Measurements from ENCODE around the gene AIP.

Gene AIP

DNA sequence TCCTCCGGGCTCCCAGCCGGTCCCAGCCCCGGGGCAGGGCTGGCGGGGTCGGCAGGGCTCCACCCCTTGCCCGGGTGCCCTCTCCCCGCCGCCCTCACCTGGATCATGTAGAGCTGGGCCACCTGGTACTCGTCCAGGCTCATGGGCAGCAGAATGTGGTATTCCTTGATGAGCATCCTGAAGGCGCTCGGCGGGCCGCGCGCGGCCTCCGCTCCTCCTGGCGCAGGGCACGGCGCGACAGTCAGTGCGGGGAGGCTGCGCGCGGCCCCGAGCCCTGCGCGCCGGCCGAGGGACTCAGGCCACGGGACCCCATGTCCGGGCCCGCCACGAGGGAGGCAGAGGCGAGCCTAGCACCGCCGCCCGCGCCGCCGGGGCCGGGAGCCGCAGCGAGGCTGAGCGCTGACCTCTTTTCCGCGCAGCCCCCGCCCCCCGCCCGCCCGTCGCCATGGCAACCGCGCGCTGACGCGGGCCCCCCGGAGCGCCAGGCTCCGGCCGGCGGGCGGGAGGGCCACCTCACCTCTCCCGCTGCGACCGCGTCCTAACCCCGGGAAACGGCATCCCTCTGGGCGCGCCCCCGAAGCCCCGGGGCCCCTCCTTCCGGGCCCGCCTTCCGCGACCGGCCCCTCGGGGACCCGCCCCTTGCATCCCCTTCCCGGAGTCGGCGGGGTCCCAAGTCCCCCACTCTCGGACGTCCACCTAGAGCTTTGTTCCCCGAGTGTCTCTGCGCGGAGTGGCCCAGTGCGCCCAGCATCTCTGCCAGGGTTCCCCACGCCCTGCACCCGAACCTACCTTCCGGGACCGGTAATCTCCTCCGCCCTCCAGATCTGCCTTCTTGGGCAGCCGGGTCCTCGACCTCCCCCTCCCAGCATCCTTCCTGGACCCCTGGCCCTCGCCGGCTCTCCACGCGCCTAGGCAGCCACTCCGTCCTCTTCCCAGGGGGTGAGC lies 21.5 kb downstream of the AIP start:
- POLR2A ChIA-PET, result interaction anchor here (1.0 to 2.2 kb wide), 3 partner anchors 21 to 103 kb away, joined by 3 to 12 read pairs (median 4); partner anchors contain the start of genes AIP, PPP1CA and TMEM134
- peak overlapping the region; percentile 61 for H3K4me3 ChIP-seq (ENCODE audit: low read depth, low read length)
- CTCF ChIA-PET, result interaction anchor here (0.6 to 1.3 kb wide), 4 partner anchors 12 to 152 kb away, joined by 3 to 4 read pairs (median 3); partner anchors contain the start of gene GSTP1
- H3K36me3 ChIP-seq (ENCODE audit: control insufficient read depth in 2 of 2, insufficient read depth in 1 of 2, low read length in 2 of 2), result peaks cover 0 to 42% of the 10 kb centered on the region in 2 experiments; a peak in 1 of 3 replicates
- no peaks in the 10 kb centered on the region for H3K4me1 ChIP-seq (ENCODE audit: control insufficient read depth, insufficient read depth, low read length)
- no peaks in the 10 kb centered on the region for H3K9me3 ChIP-seq (ENCODE audit: control insufficient read depth, insufficient read depth, low read depth, low read length)
- H3K27ac ChIP-seq (ENCODE audit: extremely low read depth, low read depth, low read length), result peak overlapping the region; percentile 57; the same call in 1 of the 2 replicates
- TF ChIP-seq, protein P1, sequence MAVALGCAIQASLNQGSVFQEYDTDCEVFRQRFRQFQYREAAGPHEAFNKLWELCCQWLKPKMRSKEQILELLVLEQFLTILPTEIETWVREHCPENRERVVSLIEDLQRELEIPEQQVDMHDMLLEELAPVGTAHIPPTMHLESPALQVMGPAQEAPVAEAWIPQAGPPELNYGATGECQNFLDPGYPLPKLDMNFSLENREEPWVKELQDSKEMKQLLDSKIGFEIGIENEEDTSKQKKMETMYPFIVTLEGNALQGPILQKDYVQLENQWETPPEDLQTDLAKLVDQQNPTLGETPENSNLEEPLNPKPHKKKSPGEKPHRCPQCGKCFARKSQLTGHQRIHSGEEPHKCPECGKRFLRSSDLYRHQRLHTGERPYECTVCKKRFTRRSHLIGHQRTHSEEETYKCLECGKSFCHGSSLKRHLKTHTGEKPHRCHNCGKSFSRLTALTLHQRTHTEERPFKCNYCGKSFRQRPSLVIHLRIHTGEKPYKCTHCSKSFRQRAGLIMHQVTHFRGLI (tag by site-specific recombination; IDR thresholded peaks at IDR 0.05), result no peak
- TF ChIP-seq WT1 (tag by site-specific recombination; IDR thresholded peaks at IDR 0.05), result no peak
- TF ChIP-seq ZNF670 (tag by site-specific recombination; IDR thresholded peaks at IDR 0.05; ENCODE audit: low read depth), result no peak
- TF ChIP-seq, protein P2, sequence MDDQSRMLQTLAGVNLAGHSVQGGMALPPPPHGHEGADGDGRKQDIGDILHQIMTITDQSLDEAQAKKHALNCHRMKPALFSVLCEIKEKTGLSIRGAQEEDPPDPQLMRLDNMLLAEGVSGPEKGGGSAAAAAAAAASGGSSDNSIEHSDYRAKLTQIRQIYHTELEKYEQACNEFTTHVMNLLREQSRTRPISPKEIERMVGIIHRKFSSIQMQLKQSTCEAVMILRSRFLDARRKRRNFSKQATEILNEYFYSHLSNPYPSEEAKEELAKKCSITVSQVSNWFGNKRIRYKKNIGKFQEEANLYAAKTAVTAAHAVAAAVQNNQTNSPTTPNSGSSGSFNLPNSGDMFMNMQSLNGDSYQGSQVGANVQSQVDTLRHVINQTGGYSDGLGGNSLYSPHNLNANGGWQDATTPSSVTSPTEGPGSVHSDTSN (CRISPR knock-in tag; IDR thresholded peaks at IDR 0.05), result no peak
- TF ChIP-seq ZNF629 (tag by site-specific recombination; IDR thresholded peaks at IDR 0.05), result peak; percentile 37; the same call in 1 of the 2 replicates
- no peak for TF ChIP-seq ZNF626 (tag by site-specific recombination; IDR thresholded peaks at IDR 0.05)
- no peak for TF ChIP-seq MYNN (tag by site-specific recombination; IDR thresholded peaks at IDR 0.05; ENCODE audit: borderline replicate concordance)
- TF ChIP-seq ZNF221 (tag by site-specific recombination; IDR thresholded peaks at IDR 0.05; ENCODE audit: borderline replicate concordance), result no peak
- peak; percentile 35; the same call in 1 of the 2 replicates for TF ChIP-seq ZNF2 (tag by site-specific recombination; IDR thresholded peaks at IDR 0.05)
- TF ChIP-seq ZNF548 (tag by site-specific recombination; IDR thresholded peaks at IDR 0.05), result no peak
- TF ChIP-seq, protein P3, sequence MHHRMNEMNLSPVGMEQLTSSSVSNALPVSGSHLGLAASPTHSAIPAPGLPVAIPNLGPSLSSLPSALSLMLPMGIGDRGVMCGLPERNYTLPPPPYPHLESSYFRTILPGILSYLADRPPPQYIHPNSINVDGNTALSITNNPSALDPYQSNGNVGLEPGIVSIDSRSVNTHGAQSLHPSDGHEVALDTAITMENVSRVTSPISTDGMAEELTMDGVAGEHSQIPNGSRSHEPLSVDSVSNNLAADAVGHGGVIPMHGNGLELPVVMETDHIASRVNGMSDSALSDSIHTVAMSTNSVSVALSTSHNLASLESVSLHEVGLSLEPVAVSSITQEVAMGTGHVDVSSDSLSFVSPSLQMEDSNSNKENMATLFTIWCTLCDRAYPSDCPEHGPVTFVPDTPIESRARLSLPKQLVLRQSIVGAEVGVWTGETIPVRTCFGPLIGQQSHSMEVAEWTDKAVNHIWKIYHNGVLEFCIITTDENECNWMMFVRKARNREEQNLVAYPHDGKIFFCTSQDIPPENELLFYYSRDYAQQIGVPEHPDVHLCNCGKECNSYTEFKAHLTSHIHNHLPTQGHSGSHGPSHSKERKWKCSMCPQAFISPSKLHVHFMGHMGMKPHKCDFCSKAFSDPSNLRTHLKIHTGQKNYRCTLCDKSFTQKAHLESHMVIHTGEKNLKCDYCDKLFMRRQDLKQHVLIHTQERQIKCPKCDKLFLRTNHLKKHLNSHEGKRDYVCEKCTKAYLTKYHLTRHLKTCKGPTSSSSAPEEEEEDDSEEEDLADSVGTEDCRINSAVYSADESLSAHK (tag by site-specific recombination; IDR thresholded peaks at IDR 0.05), result no peak
- TF ChIP-seq ZNF501 (tag by site-specific recombination; IDR thresholded peaks at IDR 0.05), result no peak
- TF ChIP-seq ZFP69B (tag by site-specific recombination; IDR thresholded peaks at IDR 0.05), result no peak
- peak; percentile 85; the same call in 1 of the 2 replicates for TF ChIP-seq ZIC2 (tag by site-specific recombination; IDR thresholded peaks at IDR 0.05)
- TF ChIP-seq ZNF561 (tag by site-specific recombination; IDR thresholded peaks at IDR 0.05; ENCODE audit: borderline replicate concordance), result no peak
- TF ChIP-seq ZNF341 (tag by site-specific recombination; IDR thresholded peaks at IDR 0.05; ENCODE audit: low read depth), result no peak
- no peak for TF ChIP-seq ZNF610 (tag by site-specific recombination; IDR thresholded peaks at IDR 0.05; ENCODE audit: borderline replicate concordance)
- TF ChIP-seq, protein P4, sequence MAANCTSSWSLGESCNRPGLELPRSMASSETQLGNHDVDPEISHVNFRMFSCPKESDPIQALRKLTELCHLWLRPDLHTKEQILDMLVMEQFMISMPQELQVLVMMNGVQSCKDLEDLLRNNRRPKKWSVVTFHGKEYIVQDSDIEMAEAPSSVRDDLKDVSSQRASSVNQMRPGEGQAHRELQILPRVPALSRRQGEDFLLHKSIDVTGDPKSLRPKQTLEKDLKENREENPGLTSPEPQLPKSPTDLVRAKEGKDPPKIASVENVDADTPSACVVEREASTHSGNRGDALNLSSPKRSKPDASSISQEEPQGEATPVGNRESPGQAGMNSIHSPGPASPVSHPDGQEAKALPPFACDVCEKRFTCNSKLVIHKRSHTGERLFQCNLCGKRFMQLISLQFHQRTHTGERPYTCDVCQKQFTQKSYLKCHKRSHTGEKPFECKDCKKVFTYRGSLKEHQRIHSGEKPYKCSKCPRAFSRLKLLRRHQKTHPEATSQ (tag by site-specific recombination; IDR thresholded peaks at IDR 0.05), result no peak
- TF ChIP-seq ZNF654 (tag by site-specific recombination; IDR thresholded peaks at IDR 0.05; ENCODE audit: low read depth), result no peak
- peak; percentile 76 for TF ChIP-seq SP3 (tag by site-specific recombination; IDR thresholded peaks at IDR 0.05)
- TF ChIP-seq ZNF311 (tag by site-specific recombination; IDR thresholded peaks at IDR 0.05; ENCODE audit: borderline replicate concordance), result no peak
- TF ChIP-seq, protein P5, sequence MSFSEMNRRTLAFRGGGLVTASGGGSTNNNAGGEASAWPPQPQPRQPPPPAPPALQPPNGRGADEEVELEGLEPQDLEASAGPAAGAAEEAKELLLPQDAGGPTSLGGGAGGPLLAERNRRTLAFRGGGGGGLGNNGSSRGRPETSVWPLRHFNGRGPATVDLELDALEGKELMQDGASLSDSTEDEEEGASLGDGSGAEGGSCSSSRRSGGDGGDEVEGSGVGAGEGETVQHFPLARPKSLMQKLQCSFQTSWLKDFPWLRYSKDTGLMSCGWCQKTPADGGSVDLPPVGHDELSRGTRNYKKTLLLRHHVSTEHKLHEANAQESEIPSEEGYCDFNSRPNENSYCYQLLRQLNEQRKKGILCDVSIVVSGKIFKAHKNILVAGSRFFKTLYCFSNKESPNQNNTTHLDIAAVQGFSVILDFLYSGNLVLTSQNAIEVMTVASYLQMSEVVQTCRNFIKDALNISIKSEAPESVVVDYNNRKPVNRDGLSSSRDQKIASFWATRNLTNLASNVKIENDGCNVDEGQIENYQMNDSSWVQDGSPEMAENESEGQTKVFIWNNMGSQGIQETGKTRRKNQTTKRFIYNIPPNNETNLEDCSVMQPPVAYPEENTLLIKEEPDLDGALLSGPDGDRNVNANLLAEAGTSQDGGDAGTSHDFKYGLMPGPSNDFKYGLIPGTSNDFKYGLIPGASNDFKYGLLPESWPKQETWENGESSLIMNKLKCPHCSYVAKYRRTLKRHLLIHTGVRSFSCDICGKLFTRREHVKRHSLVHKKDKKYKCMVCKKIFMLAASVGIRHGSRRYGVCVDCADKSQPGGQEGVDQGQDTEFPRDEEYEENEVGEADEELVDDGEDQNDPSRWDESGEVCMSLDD (tag by site-specific recombination; IDR thresholded peaks at IDR 0.05), result no peak; the same call in 1 of the 2 replicates
- TF ChIP-seq ZNF433 (tag by site-specific recombination; IDR thresholded peaks at IDR 0.05; ENCODE audit: low read depth), result no peak
- TF ChIP-seq GFI1B (tag by site-specific recombination; IDR thresholded peaks at IDR 0.05), result no peak
- peak; percentile 90 for TF ChIP-seq GLIS2 (tag by site-specific recombination; IDR thresholded peaks at IDR 0.05)
- no peak for TF ChIP-seq ZNF529 (tag by site-specific recombination; IDR thresholded peaks at IDR 0.05; ENCODE audit: insufficient replicate concordance)

Measured in HEK293 (cell line).